ENCODE measurements around the gene YIPF6. TPM values are rescaled to one million over a fixed set of nuclear protein-coding genes. Genes with fewer than 3 reads are reported as not detected.
"Not testable (repeated sequence)": the region's sequence is repeated elsewhere in the genome, so short reads cannot be mapped to it uniquely, and the experiment has no call there.

The YIPF6 gene
- total and polyA plus RNA-seq, 2 donors, result 17.1 to 38.3 TPM

GRCh38 chrX:68488657-68489056, 10.2 kb upstream of the YIPF6 start:
- no peak for DNase-seq (ENCODE audit: extremely low spot score)
- H3K4me1 ChIP-seq (ENCODE audit: insufficient read depth), result no peaks in the 10 kb centered on the region
- no peak overlapping the region for H3K27ac ChIP-seq (ENCODE audit: low read depth)
- H3K36me3 ChIP-seq (ENCODE audit: insufficient read depth), result no peaks in the 10 kb centered on the region
- no peak overlapping the region for H3K4me3 ChIP-seq (ENCODE audit: low read depth, low read length)
- 55% methylated on average over 4 of the region's 4 CpGs for WGBS

- no peaks in the 10 kb centered on the region for H3K36me3 ChIP-seq (ENCODE audit: insufficient read depth)
- no peak for DNase-seq (ENCODE audit: extremely low spot score)
- no peak overlapping the region for H3K27ac ChIP-seq (ENCODE audit: low read depth)
- no peaks in the 10 kb centered on the region for H3K4me1 ChIP-seq (ENCODE audit: insufficient read depth)
- no peak overlapping the region for H3K4me3 ChIP-seq (ENCODE audit: low read depth, low read length)
Observed at GRCh38 chrX:68490644-68491043, 8.2 kb upstream of the YIPF6 start.

- 67% methylated on average over 2 of the region's 2 CpGs for WGBS
- DNase-seq (ENCODE audit: extremely low spot score), result no peak
- H3K4me1 ChIP-seq (ENCODE audit: insufficient read depth), result no peaks in the 10 kb centered on the region
- no peak overlapping the region for H3K4me3 ChIP-seq (ENCODE audit: low read depth, low read length)
- H3K27ac ChIP-seq (ENCODE audit: low read depth), result no peak overlapping the region
- H3K36me3 ChIP-seq (ENCODE audit: insufficient read depth), result no peaks in the 10 kb centered on the region
Observed at GRCh38 chrX:68492583-68492982, 6.3 kb upstream of the YIPF6 start.

- not testable (repeated sequence) for H3K27ac ChIP-seq (ENCODE audit: low read depth); H3K4me1 ChIP-seq (ENCODE audit: insufficient read depth); H3K4me3 ChIP-seq (ENCODE audit: low read depth, low read length); DNase-seq (ENCODE audit: extremely low spot score); H3K36me3 ChIP-seq (ENCODE audit: insufficient read depth)
- 98% methylated on average over 2 of the region's 2 CpGs for WGBS
Observed at GRCh38 chrX:68493776-68494175, 5.1 kb upstream of the YIPF6 start.

GRCh38 chrX:68498044-68498507, 775 bp upstream of the YIPF6 start:
- H3K4me3 ChIP-seq (ENCODE audit: low read depth, low read length), result peak overlapping the region; percentile 71
- peak overlapping the region; percentile 98 for H3K27ac ChIP-seq (ENCODE audit: low read depth)
- 0% methylated on average over 4 of the region's 4 CpGs for WGBS
- H3K36me3 ChIP-seq (ENCODE audit: insufficient read depth), result no peaks in the 10 kb centered on the region
- DNase-seq (ENCODE audit: extremely low spot score), result no peak
- no peaks in the 10 kb centered on the region for H3K4me1 ChIP-seq (ENCODE audit: insufficient read depth)

GRCh38 chrX:68499543-68500504, 973 bp downstream of the YIPF6 start:
- WGBS, result 73% methylated on average over 17 of the region's 17 CpGs
- Histone ChIP-seq H3K27ac (ENCODE audit: low read depth) (no peak overlapping the region), H3K4me3 (ENCODE audit: low read depth, low read length) (peak overlapping the region; percentile 71), H3K4me1 (ENCODE audit: insufficient read depth) (no peaks in the 10 kb centered on the region), H3K36me3 (ENCODE audit: insufficient read depth) (no peaks in the 10 kb centered on the region)
- no peak for DNase-seq (ENCODE audit: extremely low spot score)

- H3K4me1 ChIP-seq (ENCODE audit: insufficient read depth), result no peaks in the 10 kb centered on the region
- DNase-seq (ENCODE audit: extremely low spot score), result no peak
- no peak overlapping the region for H3K4me3 ChIP-seq (ENCODE audit: low read depth, low read length)
- no peaks in the 10 kb centered on the region for H3K36me3 ChIP-seq (ENCODE audit: insufficient read depth)
- WGBS, result 86% methylated on average over 11 of the region's 11 CpGs
- no peak overlapping the region for H3K27ac ChIP-seq (ENCODE audit: low read depth)
Observed at GRCh38 chrX:68503836-68504636, 5.2 kb downstream of the YIPF6 start.

- no peak overlapping the region for H3K4me3 ChIP-seq (ENCODE audit: low read depth, low read length)
- no peak for DNase-seq (ENCODE audit: extremely low spot score)
- H3K27ac ChIP-seq (ENCODE audit: low read depth), result no peak overlapping the region
- no peaks in the 10 kb centered on the region for H3K4me1 ChIP-seq (ENCODE audit: insufficient read depth)
- WGBS, result 78% methylated on average over 2 of the region's 2 CpGs
- H3K36me3 ChIP-seq (ENCODE audit: insufficient read depth), result no peaks in the 10 kb centered on the region
Observed at GRCh38 chrX:68506649-68507048, 7.8 kb downstream of the YIPF6 start.

- Histone ChIP-seq H3K36me3 (ENCODE audit: insufficient read depth) (no peaks in the 10 kb centered on the region), H3K27ac (ENCODE audit: low read depth) (no peak overlapping the region), H3K4me3 (ENCODE audit: low read depth, low read length) (no peak overlapping the region), H3K4me1 (ENCODE audit: insufficient read depth) (no peaks in the 10 kb centered on the region)
- WGBS, result 87% methylated on average over 2 of the region's 2 CpGs
- no peak for DNase-seq (ENCODE audit: extremely low spot score)
Observed at GRCh38 chrX:68508799-68509198, 9.9 kb downstream of the YIPF6 start.

- H3K4me1 ChIP-seq (ENCODE audit: insufficient read depth), result no peaks in the 10 kb centered on the region
- H3K27ac ChIP-seq (ENCODE audit: low read depth), result no peak overlapping the region
- no peak for DNase-seq (ENCODE audit: extremely low spot score)
- H3K36me3 ChIP-seq (ENCODE audit: insufficient read depth), result no peaks in the 10 kb centered on the region
- 33% methylated on average over 3 of the region's 3 CpGs for WGBS
- H3K4me3 ChIP-seq (ENCODE audit: low read depth, low read length), result no peak overlapping the region
Observed at GRCh38 chrX:68511255-68511654, 12.4 kb downstream of the YIPF6 start.

- H3K27ac ChIP-seq (ENCODE audit: low read depth); H3K4me1 ChIP-seq (ENCODE audit: insufficient read depth); DNase-seq (ENCODE audit: extremely low spot score); H3K36me3 ChIP-seq (ENCODE audit: insufficient read depth); H3K4me3 ChIP-seq (ENCODE audit: low read depth, low read length): not testable (repeated sequence)
- 100% methylated on average over 2 of the region's 2 CpGs for WGBS
Observed at GRCh38 chrX:68524680-68525079, 25.8 kb downstream of the YIPF6 start.

GRCh38 chrX:68532831-68533533, 34.1 kb downstream of the YIPF6 start:
- Histone ChIP-seq H3K27ac (ENCODE audit: low read depth) (no peak overlapping the region), H3K4me3 (ENCODE audit: low read depth, low read length) (no peak overlapping the region), H3K36me3 (ENCODE audit: insufficient read depth) (peaks cover 2% of the 10 kb centered on the region), H3K4me1 (ENCODE audit: insufficient read depth) (no peaks in the 10 kb centered on the region)
- WGBS, result 49% methylated on average over 1 of the region's 1 CpG
- DNase-seq (ENCODE audit: extremely low spot score), result no peak

GRCh38 chrX:68533656-68534055, 34.8 kb downstream of the YIPF6 start:
- no peak overlapping the region for H3K4me3 ChIP-seq (ENCODE audit: low read depth, low read length)
- 82% methylated on average over 2 of the region's 2 CpGs for WGBS
- no peak overlapping the region for H3K27ac ChIP-seq (ENCODE audit: low read depth)
- no peak for DNase-seq (ENCODE audit: extremely low spot score)
- peaks cover 2% of the 10 kb centered on the region for H3K36me3 ChIP-seq (ENCODE audit: insufficient read depth)
- H3K4me1 ChIP-seq (ENCODE audit: insufficient read depth), result no peaks in the 10 kb centered on the region

Data from urinary bladder (tissue), 4 donors.